K562 (cell line): Measurements from ENCODE around the gene MAP1LC3B2. TPM values are rescaled to one million over a fixed set of nuclear protein-coding genes. Genes with fewer than 3 reads are reported as not detected.
A peak's percentile ranks its signal among the peaks of the same experiment; 100 is the strongest.

ENCODE experiments used
- CTBP1 ChIP-seq: fragments of 450-650 bp; IDR thresholded peaks from 2 replicates; pipeline ENCODE4 v1.6.1; 2016; ENCODE audit warnings: borderline replicate concordance
- HNRNPLL ChIP-seq: fragments of 200-400 bp; formaldehyde crosslinking; IDR thresholded peaks from 2 replicates; pipeline ENCODE4 v1.6.1; 2017; ENCODE audit warnings: low read length, low read depth, mild to moderate bottlenecking; ENCODE audit not compliant: poor library complexity, severe bottlenecking
- NFIC ChIP-seq: fragments of 450-650 bp; IDR thresholded peaks from 2 replicates; pipeline ENCODE4 v1.6.1; 2017; ENCODE audit warnings: mild to moderate bottlenecking, inconsistent platforms
- SNRNP70 ChIP-seq: fragments of 200-400 bp; formaldehyde crosslinking; optimal IDR thresholded peaks from 2 replicates; pipeline ENCODE3; 2017; ENCODE audit warnings: low read depth, low read length
- ZNF239 ChIP-seq: fragments of 250-450 bp; sonication (Bioruptor Pico); IDR thresholded peaks from 2 replicates; pipeline ENCODE4 v1.4.0; 2020; ENCODE audit warnings: mild to moderate bottlenecking
- polyA plus RNA-seq, 8 experiments: library from polyadenylated mRNA; depleted of rRNA in 4 of 8; stranded (reverse) in 5 of 8; unstranded in 3 of 8; fragments of >200 nt; fragmentation: Nextera tagmentation in 2 of 8; fragmentation: Illumina TruSeq in 1 of 8; extraction: Ambion mirVana in 2 of 8; extraction: Trizol in 1 of 8; gene quantifications; 2 replicates each; pipeline versions ENCODE4 v1.2.1 to v1.2.3, GENCODE V29; 2011 to 2014; ENCODE audit warnings: inconsistent platforms in 1 of 8, missing spikeins in 1 of 8
- total RNA-seq, 7 experiments: library from RNA; depleted of rRNA in 6 of 7; stranded (reverse); fragments of >200 nt in 6 of 7; fragmentation: Illumina TruSeq in 2 of 7; extraction: Trizol in 2 of 7; gene quantifications; 2 replicates each; pipeline versions ENCODE4 v1.2.1 to v1.2.3, GENCODE V29; 2011 to 2021; ENCODE audit warnings: low replicate concordance in 1 of 7
- TF ChIP-seq, protein P1 (sequence below): fragments of 250-450 bp; sonication (Bioruptor Pico); IDR thresholded peaks from 2 replicates; pipeline ENCODE4 v1.4.0; 2020; ENCODE audit warnings: mild to moderate bottlenecking
- TF ChIP-seq, protein P2 (sequence below): fragments of 250-450 bp; sonication (Bioruptor Pico); IDR thresholded peaks from 2 replicates; pipeline ENCODE4 v1.8.0; 2022; ENCODE audit warnings: moderate library complexity, mild to moderate bottlenecking, inconsistent platforms
- TF ChIP-seq, protein P3 (sequence below), 2 experiments: fragments of 450-650 bp in 1 of 2; sonication (generic) in 1 of 2; formaldehyde crosslinking in 1 of 2; IDR thresholded peaks; 2 replicates each; pipeline versions ENCODE4 v1.7.1 to v1.9.0; 2016 to 2022; ENCODE audit warnings: inconsistent platforms in 1 of 2, mild to moderate bottlenecking in 1 of 2, missing genetic modification reagents in 1 of 2
- TF ChIP-seq, protein P4 (sequence below): fragments of 450-650 bp; IDR thresholded peaks from 2 replicates; pipeline ENCODE4 v1.6.1; 2017; ENCODE audit warnings: antibody characterized with exemption, mild to moderate bottlenecking

The MAP1LC3B2 gene
- total and polyA plus RNA-seq, 9 of the 15 experiments (the other 6 are each of a cell fraction or from before 2014, with no cell fraction given): 0.53 to 2.8 (median 0.76) TPM; not detected in 2

GRCh38 chr12:116598311-116599284, 39.4 kb downstream of the MAP1LC3B2 start (continued):
- TF ChIP-seq, protein P1, sequence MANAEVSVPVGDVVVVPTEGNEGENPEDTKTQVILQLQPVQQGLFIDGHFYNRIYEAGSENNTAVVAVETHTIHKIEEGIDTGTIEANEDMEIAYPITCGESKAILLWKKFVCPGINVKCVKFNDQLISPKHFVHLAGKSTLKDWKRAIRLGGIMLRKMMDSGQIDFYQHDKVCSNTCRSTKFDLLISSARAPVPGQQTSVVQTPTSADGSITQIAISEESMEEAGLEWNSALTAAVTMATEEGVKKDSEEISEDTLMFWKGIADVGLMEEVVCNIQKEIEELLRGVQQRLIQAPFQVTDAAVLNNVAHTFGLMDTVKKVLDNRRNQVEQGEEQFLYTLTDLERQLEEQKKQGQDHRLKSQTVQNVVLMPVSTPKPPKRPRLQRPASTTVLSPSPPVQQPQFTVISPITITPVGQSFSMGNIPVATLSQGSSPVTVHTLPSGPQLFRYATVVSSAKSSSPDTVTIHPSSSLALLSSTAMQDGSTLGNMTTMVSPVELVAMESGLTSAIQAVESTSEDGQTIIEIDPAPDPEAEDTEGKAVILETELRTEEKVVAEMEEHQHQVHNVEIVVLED: 0 out of 2 replicates have a peak, but pooled peaks have one; percentile 4
- TF ChIP-seq ZNF239 (no peak), SNRNP70 (no peak), NFIC (peak; percentile 30; the same call in 1 of the 2 replicates), CTBP1 (peak; percentile 82), HNRNPLL (no peak)
- TF ChIP-seq, protein P2, sequence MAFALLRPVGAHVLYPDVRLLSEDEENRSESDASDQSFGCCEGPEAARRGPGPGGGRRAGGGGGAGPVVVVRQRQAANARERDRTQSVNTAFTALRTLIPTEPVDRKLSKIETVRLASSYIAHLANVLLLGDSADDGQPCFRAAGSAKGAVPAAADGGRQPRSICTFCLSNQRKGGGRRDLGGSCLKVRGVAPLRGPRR (CRISPR knock-in tag): no peak
- TF ChIP-seq, protein P3, sequence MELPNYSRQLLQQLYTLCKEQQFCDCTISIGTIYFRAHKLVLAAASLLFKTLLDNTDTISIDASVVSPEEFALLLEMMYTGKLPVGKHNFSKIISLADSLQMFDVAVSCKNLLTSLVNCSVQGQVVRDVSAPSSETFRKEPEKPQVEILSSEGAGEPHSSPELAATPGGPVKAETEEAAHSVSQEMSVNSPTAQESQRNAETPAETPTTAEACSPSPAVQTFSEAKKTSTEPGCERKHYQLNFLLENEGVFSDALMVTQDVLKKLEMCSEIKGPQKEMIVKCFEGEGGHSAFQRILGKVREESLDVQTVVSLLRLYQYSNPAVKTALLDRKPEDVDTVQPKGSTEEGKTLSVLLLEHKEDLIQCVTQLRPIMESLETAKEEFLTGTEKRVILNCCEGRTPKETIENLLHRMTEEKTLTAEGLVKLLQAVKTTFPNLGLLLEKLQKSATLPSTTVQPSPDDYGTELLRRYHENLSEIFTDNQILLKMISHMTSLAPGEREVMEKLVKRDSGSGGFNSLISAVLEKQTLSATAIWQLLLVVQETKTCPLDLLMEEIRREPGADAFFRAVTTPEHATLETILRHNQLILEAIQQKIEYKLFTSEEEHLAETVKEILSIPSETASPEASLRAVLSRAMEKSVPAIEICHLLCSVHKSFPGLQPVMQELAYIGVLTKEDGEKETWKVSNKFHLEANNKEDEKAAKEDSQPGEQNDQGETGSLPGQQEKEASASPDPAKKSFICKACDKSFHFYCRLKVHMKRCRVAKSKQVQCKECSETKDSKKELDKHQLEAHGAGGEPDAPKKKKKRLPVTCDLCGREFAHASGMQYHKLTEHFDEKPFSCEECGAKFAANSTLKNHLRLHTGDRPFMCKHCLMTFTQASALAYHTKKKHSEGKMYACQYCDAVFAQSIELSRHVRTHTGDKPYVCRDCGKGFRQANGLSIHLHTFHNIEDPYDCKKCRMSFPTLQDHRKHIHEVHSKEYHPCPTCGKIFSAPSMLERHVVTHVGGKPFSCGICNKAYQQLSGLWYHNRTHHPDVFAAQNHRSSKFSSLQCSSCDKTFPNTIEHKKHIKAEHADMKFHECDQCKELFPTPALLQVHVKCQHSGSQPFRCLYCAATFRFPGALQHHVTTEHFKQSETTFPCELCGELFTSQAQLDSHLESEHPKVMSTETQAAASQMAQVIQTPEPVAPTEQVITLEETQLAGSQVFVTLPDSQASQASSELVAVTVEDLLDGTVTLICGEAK (IDR thresholded peaks at IDR 0.05): 0 out of 2 replicates have a peak, but pooled peaks have one; percentile 6
- TF ChIP-seq, protein P3 (CRISPR knock-in tag; IDR thresholded peaks at IDR 0.05): no peak
- TF ChIP-seq, protein P4, sequence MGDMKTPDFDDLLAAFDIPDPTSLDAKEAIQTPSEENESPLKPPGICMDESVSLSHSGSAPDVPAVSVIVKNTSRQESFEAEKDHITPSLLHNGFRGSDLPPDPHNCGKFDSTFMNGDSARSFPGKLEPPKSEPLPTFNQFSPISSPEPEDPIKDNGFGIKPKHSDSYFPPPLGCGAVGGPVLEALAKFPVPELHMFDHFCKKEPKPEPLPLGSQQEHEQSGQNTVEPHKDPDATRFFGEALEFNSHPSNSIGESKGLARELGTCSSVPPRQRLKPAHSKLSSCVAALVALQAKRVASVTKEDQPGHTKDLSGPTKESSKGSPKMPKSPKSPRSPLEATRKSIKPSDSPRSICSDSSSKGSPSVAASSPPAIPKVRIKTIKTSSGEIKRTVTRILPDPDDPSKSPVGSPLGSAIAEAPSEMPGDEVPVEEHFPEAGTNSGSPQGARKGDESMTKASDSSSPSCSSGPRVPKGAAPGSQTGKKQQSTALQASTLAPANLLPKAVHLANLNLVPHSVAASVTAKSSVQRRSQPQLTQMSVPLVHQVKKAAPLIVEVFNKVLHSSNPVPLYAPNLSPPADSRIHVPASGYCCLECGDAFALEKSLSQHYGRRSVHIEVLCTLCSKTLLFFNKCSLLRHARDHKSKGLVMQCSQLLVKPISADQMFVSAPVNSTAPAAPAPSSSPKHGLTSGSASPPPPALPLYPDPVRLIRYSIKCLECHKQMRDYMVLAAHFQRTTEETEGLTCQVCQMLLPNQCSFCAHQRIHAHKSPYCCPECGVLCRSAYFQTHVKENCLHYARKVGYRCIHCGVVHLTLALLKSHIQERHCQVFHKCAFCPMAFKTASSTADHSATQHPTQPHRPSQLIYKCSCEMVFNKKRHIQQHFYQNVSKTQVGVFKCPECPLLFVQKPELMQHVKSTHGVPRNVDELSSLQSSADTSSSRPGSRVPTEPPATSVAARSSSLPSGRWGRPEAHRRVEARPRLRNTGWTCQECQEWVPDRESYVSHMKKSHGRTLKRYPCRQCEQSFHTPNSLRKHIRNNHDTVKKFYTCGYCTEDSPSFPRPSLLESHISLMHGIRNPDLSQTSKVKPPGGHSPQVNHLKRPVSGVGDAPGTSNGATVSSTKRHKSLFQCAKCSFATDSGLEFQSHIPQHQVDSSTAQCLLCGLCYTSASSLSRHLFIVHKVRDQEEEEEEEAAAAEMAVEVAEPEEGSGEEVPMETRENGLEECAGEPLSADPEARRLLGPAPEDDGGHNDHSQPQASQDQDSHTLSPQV: peak; percentile 84
